ENCODE data around the gene PSMD9. TPM values are rescaled to one million over a fixed set of nuclear protein-coding genes. Genes with fewer than 3 reads are reported as not detected.
A peak's percentile ranks its signal among the peaks of the same experiment; 100 is the strongest.

The PSMD9 gene
- total and polyA plus RNA-seq, 10 of the 15 experiments (the other 5 are each of a cell fraction or from before 2014, with no cell fraction given): 14.6 to 152 (median 58.1) TPM

DNA sequence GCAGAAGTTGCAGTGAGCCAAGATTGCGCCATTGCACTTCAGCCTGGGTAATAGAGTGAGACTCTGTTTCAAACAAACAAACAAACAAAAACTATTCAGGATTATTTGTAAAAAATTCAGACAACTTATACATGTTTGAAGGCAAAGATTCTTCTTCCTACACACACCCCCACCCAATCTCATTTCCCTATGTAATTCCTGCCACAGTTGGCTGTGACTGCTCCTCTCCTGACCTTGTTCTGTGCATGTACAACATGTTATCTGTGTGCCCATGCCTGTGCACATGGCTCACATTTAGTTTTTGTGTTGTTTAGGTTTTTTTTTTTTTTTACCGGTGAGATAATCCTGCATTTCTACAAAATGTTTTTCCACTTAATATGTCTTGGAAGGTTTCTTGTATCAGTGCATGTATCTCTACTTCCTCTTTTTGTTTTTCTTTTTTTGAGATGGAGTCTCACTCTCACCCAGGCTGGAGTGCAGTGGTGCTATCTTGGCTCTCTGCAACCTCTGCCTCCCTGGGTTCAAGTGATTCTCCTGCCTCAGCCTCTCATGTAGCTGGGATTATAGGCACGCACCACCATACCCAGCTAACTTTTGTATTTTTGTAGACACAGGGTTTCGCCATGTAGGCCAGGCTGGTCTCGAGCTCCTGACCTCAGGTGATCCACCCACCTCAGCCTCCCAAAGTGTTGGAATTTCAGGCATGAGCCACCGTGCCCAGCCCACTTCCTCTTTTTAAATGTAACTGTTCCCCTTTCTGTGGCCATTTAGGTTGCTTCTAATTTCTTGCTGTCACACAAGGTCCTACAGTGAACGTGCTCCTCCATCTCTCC lies 38.5 kb downstream of the PSMD9 start (continued):
- TF ChIP-seq SREBF1 (IDR thresholded peaks at IDR 0.05; ENCODE audit: low read length): no peak
- peak; percentile 49; the same call in 1 of the 2 replicates for TF ChIP-seq GATAD2B (conservative IDR thresholded peaks at IDR 0.05; ENCODE audit: low read depth)
- peak; percentile 98 for TF ChIP-seq EED (IDR thresholded peaks at IDR 0.05; ENCODE audit: low read depth)
- TF ChIP-seq, protein P1, sequence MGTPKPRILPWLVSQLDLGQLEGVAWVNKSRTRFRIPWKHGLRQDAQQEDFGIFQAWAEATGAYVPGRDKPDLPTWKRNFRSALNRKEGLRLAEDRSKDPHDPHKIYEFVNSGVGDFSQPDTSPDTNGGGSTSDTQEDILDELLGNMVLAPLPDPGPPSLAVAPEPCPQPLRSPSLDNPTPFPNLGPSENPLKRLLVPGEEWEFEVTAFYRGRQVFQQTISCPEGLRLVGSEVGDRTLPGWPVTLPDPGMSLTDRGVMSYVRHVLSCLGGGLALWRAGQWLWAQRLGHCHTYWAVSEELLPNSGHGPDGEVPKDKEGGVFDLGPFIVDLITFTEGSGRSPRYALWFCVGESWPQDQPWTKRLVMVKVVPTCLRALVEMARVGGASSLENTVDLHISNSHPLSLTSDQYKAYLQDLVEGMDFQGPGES (IDR thresholded peaks at IDR 0.05): no peak
- no peak for TF ChIP-seq ZSCAN29 (IDR thresholded peaks at IDR 0.05)
- TF ChIP-seq, protein P2, sequence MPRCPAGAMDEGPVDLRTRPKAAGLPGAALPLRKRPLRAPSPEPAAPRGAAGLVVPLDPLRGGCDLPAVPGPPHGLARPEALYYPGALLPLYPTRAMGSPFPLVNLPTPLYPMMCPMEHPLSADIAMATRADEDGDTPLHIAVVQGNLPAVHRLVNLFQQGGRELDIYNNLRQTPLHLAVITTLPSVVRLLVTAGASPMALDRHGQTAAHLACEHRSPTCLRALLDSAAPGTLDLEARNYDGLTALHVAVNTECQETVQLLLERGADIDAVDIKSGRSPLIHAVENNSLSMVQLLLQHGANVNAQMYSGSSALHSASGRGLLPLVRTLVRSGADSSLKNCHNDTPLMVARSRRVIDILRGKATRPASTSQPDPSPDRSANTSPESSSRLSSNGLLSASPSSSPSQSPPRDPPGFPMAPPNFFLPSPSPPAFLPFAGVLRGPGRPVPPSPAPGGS (IDR thresholded peaks at IDR 0.05; ENCODE audit: borderline replicate concordance, insufficient read depth, low read depth, low read length, poor library complexity, severe bottlenecking): no peak
- TF ChIP-seq ZBED1 (IDR thresholded peaks at IDR 0.05; ENCODE audit: borderline replicate concordance): no peak
- no peak for TF ChIP-seq CBX5 (IDR thresholded peaks at IDR 0.05; ENCODE audit: low read depth)
- TF ChIP-seq BRCA1 (IDR thresholded peaks at IDR 0.05; ENCODE audit: low read depth, low read length): no peak
- no peak for TF ChIP-seq CEBPB (IDR thresholded peaks at IDR 0.05; ENCODE audit: borderline replicate concordance in 1 of 2, low read depth in 2 of 2, low read length in 2 of 2)
- TF ChIP-seq NR2C1 (IDR thresholded peaks at IDR 0.05): no peak
- TF ChIP-seq E2F4 (IDR thresholded peaks at IDR 0.05; ENCODE audit: low read depth, low read length): no peak
- TF ChIP-seq ETV6 (conservative IDR thresholded peaks at IDR 0.05 in 1 of 2, IDR thresholded peaks at IDR 0.05 in 1 of 2; ENCODE audit: borderline replicate concordance in 1 of 2, low read depth in 1 of 2): no peak
- TF ChIP-seq ZZZ3 (IDR thresholded peaks at IDR 0.05; ENCODE audit: control insufficient read depth, insufficient read length, low read depth): no peak
- TF ChIP-seq SIX5 (IDR thresholded peaks at IDR 0.05; ENCODE audit: low read depth, low read length, severe bottlenecking): no peak
- no peak for TF ChIP-seq ZNF687 (IDR thresholded peaks at IDR 0.05)
- TF ChIP-seq YBX1 (IDR thresholded peaks at IDR 0.05): no peak
- no peak for TF ChIP-seq TCF12 (IDR thresholded peaks at IDR 0.05; ENCODE audit: low read depth, low read length)
- no peak for TF ChIP-seq ATF7 (IDR thresholded peaks at IDR 0.05; ENCODE audit: low read depth)
- TF ChIP-seq, protein P3, sequence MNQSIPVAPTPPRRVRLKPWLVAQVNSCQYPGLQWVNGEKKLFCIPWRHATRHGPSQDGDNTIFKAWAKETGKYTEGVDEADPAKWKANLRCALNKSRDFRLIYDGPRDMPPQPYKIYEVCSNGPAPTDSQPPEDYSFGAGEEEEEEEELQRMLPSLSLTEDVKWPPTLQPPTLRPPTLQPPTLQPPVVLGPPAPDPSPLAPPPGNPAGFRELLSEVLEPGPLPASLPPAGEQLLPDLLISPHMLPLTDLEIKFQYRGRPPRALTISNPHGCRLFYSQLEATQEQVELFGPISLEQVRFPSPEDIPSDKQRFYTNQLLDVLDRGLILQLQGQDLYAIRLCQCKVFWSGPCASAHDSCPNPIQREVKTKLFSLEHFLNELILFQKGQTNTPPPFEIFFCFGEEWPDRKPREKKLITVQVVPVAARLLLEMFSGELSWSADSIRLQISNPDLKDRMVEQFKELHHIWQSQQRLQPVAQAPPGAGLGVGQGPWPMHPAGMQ (IDR thresholded peaks at IDR 0.05; ENCODE audit: borderline replicate concordance): no peak
- TF ChIP-seq CHD2 (IDR thresholded peaks at IDR 0.05; ENCODE audit: borderline replicate concordance, low read depth, low read length): no peak

All from GM12878 (cell line).